ENCODE measurements around the gene SYTL3. TPM values are rescaled to one million over a fixed set of nuclear protein-coding genes. Genes with fewer than 3 reads are reported as not detected.
"Not testable (repeated sequence)": the region's sequence is repeated elsewhere in the genome, so short reads cannot be mapped to it uniquely, and the experiment has no call there.

Gene SYTL3
- total and polyA plus RNA-seq, 9 of the 15 experiments (the other 6 are each of a cell fraction or from before 2014, with no cell fraction given), result 0.04 to 0.46 (median 0.17) TPM; not detected in 1

- TF ChIP-seq KDM4B (IDR thresholded peaks at IDR 0.05; ENCODE audit: borderline replicate concordance in 2 of 2, low read depth in 1 of 2) (no peak), ETV5 (CRISPR knock-in tag; IDR thresholded peaks at IDR 0.05; ENCODE audit: low read depth) (no peak), ERF (CRISPR knock-in tag; IDR thresholded peaks at IDR 0.05) (no peak), MYNN (IDR thresholded peaks at IDR 0.05) (peak; percentile 51; the same call in 1 of the 2 replicates), MYNN (CRISPR knock-in tag; IDR thresholded peaks at IDR 0.05) (no peak)
These were observed 17.9 kb upstream of the SYTL3 start (continued) for GRCh38 chr6:158631678-158632537.

GRCh38 chr6:158632538-158633119 is 17.2 kb upstream of the SYTL3 start:
- H3K4me1 ChIP-seq (replicated peaks in 1 of 2; ENCODE audit: control insufficient read depth in 2 of 2, insufficient read depth in 2 of 2, low read length in 2 of 2), result peaks cover 17% of the 10 kb centered on the region in 2 experiments
- TF ChIP-seq L3MBTL2 (IDR thresholded peaks at IDR 0.05), result 0 out of 2 replicates have a peak, but pooled peaks have one; percentile 1
- TF ChIP-seq MNT (conservative IDR thresholded peaks at IDR 0.05), result 0 out of 4 replicates have a peak, but pooled peaks of 1 of the 2 experiments have one; percentile 14
- peak; percentile 1 for TF ChIP-seq ZFP36 (IDR thresholded peaks at IDR 0.05; ENCODE audit: low read depth, low read length, partially characterized antibody)
- TF ChIP-seq FOXA3 (CRISPR knock-in tag; conservative IDR thresholded peaks at IDR 0.05 in 1 of 2, IDR thresholded peaks at IDR 0.05 in 1 of 2), result 0 out of 4 replicates have a peak, but pooled peaks of 1 of the 2 experiments have one; percentile 5
- peak; percentile 63 for TF ChIP-seq FOSL1 (tag; conservative IDR thresholded peaks at IDR 0.05)
- TF ChIP-seq ZNF263 (CRISPR knock-in tag; IDR thresholded peaks at IDR 0.05; ENCODE audit: borderline replicate concordance), result peak; percentile 59
- DNase-seq (ENCODE audit: extremely low read depth in 1 of 4, low spot score in 3 of 4); ATAC-seq; H3K4me3 ChIP-seq; CTCF ChIA-PET (ENCODE audit: low intra/inter-chr PET ratio); H3K79me2 ChIP-seq (ENCODE audit: control insufficient read depth, insufficient read depth, low read length); intact Hi-C loops (cut with micrococcal nuclease); in situ Hi-C loops (cut with MboI); H3K9ac ChIP-seq (ENCODE audit: insufficient read depth in 1 of 2, low read depth in 2 of 2, low read length in 2 of 2); H3K9me3 ChIP-seq (replicated peaks; ENCODE audit: control insufficient read depth, insufficient read depth, low read depth, low read length); H3K27me3 ChIP-seq (ENCODE audit: control insufficient read depth in 2 of 2, insufficient read depth in 2 of 2, low read length in 2 of 2); BruUV-seq (replicated peaks); FAIRE-seq; H3K9me1 ChIP-seq (ENCODE audit: control insufficient read depth, insufficient read depth, low read length); H2AFZ ChIP-seq (ENCODE audit: low read depth, low read length); TF ChIP-seq ATF3 (IDR thresholded peaks at IDR 0.05): not testable (repeated sequence)
- 0 out of 2 replicates have a peak, but pooled peaks have one; percentile 5 for TF ChIP-seq ATF3 (CRISPR knock-in tag; conservative IDR thresholded peaks at IDR 0.05)
- TF ChIP-seq TEAD1 (CRISPR knock-in tag; IDR thresholded peaks at IDR 0.05), result peak in 1 of 2 experiments; percentile 76; a peak in 1 of 4 replicates
- 0 out of 2 replicates have a peak, but pooled peaks have one; percentile 39 for TF ChIP-seq ZNF143 (CRISPR knock-in tag; IDR thresholded peaks at IDR 0.05)
- peaks cover 93% of the 10 kb centered on the region for H3K36me3 ChIP-seq (ENCODE audit: control insufficient read depth, insufficient read depth, low read length)
- H4K20me1 ChIP-seq (replicated peaks; ENCODE audit: control insufficient read depth, insufficient read depth, low read length), result peaks cover 12% of the 10 kb centered on the region
- 95% methylated on average over 3 of the region's 3 CpGs for WGBS (ENCODE audit: insufficient coverage, low coverage, missing lambda C conversion rate)
- H3K4me2 ChIP-seq (ENCODE audit: insufficient read depth, low read length), result peak overlapping the region; percentile 39
- H3K27ac ChIP-seq (ENCODE audit: extremely low read depth, low read depth, low read length), result peak overlapping the region; percentile 51; the same call in 2 of the 3 replicates
- POLR2A ChIA-PET, result interaction anchor here (1.0 kb wide), 1 partner anchor 17 kb away, joined by 4 read pairs; no protein-coding TSS in a partner anchor

Measured in K562 (cell line).